Measurements from ENCODE around the gene SYNDIG1L.
A peak's percentile ranks its signal among the peaks of the same experiment; 100 is the strongest.

SYNDIG1L gene

DNA sequence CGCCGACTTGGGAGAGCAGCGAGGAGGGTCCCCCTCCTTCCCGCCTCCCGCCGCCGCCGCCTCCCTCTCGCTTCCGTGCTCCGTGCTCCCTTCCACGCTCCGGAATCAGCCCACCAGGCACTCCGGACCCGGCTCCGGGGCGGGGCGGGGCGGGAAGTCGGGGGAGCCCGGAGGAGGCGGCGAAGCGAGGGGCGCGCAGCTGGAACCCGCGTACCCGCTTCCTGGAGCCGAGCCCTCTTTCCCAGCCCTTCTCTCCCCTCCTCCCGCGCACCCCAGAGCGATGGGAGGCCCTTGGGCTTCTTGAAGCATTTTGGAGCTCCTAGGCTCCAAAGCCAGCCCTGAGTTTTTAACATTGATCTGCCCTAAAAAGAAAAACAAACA is at the start of gene SYNDIG1L:
Gene SYNDIG1L (minus strand): TSS at position 9 of the 381 bp plus-strand sequence. CDS start 16,466 bp downstream, outside the sequence.
- DNase-seq, result no peak

DNA sequence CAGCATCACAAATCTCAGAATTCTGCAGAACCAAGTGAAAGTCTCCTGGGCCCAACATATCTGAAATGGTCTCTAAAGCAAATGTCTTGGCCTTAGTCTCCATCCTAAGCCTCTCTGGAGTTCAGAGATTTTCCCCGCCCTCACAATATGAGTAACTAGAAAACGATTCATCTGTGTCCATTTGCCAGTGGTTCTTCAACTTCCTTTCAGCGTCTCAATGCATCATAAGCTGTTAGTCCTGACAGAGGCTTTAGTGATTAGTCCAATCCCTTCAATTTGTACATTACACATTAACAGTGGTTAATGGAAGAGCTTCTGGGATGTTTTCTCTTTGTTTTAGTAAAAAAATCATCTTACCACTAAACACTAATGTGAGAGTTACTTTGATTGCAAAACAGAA is 49.7 kb upstream of the SYNDIG1L start:
- no peak for DNase-seq

DNA sequence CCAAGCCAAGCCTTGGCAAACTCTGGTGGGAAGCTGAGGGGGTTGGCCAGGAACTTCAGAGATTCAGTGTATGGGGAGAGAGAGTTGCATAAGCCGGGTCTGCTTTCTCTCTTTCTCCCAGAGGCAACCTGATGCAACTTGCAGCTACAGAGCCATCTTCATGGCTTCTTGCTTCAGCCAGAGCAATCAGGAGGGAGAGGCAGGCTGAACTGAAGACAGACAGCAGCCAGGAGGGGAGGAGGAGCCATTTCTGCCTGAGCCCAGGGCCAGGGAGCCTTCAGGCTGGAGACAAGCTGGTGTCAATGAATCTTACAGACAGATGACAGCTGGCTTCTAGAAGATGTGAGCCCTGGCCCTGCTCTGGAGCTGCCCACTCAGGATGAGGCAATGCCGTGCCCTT is 48.4 kb upstream of the SYNDIG1L start:
- no peak for DNase-seq

DNA sequence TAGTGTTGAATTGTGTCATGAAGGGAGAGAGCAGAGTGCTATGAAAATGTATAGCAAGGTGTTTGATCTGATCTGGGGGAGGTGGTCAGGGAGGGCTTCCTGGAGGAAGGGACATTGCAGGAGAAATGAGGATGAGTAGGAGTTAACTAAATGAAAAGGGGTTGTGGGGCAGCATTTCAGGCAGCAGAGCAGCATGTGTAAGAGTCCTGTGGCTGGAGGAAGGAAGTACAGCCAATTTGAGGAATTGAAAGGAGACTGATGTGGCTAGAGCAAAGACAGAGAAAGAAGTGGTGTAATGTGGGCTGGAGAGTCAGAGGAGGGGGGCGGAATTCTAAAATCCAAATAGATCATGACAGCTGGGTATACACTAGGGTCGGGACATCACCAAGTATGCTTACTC is 46.6 kb upstream of the SYNDIG1L start:
- DNase-seq, result no peak

DNA sequence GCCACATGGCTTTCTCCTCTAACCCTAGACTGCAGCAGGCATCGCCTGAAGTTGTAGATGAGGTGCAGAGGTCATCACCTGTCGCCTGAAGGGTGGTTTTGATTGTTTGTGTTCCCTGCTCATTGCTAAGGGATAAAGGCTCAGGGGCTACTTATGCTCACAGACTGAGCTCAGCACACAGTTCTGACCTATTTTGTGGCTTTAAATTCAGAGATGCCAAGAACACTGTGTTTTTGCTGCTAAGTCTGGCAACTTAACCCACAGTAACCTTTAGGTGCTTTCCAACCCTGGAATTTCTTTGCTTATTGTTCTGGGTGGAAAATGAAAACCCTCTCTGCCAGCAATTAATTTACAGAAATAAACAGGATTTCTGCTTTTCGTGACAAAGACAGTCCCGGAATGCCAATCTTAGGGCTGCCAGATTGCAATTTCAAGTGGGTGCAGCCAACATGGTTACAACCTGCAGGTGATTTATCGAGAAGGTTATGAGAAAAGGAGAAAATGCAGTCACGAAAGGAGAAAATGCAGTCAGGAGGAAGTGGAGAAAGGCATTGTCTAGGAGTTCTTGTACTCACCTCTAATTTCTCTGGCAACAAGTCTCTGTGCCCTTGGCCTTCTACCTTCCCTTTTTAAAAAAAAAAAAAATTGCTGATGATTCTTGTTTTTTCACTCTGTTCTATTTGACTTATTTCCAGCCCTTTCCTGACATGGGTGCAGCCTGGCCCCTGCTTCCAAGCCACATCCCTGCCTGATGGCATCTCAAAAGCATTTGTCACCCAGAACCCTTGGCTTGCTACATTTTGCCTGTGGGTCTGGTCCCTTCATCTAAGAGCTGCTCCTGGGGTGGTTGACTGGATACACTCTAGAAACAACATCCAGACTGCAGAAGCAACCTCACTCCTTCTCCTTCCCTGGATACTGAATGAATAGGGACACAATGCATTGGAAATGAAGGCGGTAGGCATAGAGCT is 43.8 kb upstream of the SYNDIG1L start:
- no peak for DNase-seq

DNA sequence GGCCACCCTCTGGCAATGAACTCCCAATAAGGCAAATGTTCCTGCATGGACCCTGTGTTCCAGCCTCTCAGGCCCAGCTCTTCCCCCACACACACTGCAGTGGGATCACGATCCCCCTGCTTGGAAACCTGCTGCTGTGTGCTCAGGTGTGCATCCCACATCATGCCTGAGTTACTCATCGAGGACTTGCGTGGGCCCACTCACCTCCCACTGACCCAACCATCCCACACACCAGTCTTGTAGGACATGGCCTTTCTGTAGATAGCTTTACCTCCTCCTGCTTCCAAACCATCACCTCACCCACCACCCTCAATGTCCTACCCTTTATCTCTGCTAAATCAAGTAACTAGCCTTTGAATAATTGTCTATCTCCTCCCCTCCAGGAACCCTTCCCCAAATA is 42.5 kb upstream of the SYNDIG1L start:
- no peak for DNase-seq

DNA sequence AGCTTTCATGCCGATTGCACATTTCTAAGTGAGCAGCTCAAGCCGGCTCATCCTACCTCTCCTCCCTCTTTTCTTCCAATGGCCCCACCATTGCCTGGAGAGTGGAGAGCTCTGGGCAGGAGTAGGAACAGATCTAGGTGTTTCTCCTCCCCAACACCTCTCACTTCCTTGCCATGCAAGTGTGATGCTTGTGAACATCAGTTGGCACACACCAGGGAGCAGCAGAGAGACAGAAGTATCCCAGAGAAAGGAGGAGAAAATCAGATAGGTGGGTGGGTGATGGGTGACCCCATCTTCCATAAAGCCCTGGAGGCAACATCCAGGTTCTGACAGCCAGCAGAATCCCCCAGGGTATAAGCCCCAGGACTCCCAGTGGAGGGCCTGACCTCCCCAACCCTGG is 39.3 kb upstream of the SYNDIG1L start:
- DNase-seq, result no peak

DNA sequence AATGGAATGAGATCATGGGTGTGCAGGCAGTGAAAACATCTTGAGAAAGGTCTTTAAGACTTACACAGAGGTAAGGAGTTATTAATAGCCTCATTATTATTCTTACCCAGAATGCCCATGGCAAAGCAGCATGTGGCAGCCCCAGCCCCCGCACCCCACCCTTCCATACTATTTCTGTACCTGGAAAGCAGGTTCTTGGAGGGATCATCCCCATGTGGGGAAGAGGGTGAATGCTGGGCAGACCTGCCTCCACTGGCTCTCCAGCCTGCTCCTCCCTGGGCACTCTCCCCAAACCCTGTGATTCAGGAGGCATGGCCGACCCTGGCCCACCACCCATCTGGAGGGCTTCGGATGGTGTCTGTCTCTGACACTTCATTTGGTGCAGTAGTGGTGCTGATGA is 38.8 kb upstream of the SYNDIG1L start:
- no peak for DNase-seq

DNA sequence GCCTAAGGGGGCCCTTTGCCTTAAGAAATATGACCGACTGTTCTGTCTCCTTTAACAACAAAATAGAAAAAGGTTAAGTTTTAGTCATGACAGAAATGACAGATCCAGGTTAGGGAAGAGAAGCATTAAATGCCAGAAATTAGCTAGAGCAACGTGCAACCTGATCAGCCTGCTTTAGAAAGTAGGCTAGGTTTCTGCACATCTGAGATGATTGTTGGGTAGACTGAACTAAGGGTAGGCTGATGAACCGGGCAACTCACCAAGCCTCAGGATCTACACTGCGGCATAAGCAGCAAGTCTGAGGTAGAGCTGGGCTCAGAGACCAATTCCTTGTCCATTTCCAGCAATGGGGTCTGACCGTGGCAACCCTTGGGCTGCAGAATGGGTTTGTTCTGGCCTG is 37.7 kb upstream of the SYNDIG1L start:
- DNase-seq, result no peak

DNA sequence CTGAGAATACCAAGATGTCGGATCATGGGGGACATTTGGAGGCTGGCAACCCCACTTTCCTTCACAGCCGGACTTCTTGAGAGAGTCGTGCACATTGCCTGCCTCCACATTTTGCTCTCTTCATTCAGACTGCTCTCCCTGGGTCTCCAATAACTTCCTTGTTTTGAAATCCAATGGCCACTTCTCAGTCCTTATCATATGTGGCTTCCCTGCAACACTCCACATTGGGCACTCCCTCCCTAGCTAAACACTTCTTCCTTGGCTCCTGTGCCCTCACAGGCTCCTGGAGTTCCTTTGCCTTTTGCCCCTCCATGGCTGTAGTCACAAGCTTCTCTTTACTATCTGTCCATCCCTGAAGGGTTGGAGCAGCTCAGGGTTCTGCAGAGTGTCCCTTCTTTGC is 37.0 kb upstream of the SYNDIG1L start:
- DNase-seq, result no peak

DNA sequence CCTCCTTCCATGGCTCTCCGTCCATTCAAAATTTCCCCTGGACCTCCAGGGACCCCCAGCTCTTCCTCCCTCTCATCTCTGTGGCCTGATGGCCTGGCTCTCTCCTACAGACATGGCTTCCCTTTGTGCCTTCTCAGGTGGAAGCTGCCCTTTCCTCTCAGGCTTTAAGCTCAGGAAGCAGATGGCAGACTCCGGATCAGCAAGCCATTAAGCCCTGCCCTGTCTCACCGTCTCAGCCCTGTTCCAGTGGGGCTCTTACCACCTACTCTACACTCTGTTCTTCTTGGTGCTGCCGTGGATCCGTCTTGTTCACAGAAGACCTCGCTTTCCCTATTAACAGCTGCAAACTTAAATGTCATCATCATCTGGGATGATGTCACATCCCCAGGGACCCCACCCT is 34.0 kb upstream of the SYNDIG1L start:
- DNase-seq, result no peak

DNA sequence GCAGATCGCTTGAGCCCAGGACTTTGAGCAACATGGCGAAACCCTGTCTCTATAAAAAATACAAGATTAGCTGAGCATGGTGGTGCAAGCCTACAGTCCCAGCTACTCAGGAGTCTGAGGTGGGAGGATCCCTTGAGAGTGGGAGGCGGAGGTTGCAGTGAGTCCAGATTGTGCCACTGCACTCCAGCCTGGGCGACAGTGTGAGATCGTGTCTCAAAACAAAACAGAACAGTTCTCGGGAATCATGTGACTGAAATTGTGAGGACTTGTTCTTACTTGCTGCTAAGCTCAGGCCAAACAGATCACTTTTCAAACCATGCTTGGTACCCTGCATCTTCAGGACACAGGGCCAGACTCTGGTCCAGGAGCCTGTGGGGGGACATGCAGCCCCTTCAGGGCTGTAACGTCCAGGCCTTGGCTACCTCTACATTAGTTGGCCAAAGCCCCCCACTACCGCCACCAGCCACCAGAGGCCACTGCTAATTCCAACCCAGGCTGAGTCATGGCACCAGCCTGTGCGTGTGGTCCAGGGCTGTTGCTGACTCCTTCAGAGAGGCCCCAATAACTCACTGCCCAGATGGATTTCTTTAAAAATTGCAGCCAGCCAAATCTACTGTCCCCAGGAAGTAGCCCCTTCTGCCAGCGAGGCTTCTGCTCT is 33.4 kb upstream of the SYNDIG1L start:
- no peak for DNase-seq

DNA sequence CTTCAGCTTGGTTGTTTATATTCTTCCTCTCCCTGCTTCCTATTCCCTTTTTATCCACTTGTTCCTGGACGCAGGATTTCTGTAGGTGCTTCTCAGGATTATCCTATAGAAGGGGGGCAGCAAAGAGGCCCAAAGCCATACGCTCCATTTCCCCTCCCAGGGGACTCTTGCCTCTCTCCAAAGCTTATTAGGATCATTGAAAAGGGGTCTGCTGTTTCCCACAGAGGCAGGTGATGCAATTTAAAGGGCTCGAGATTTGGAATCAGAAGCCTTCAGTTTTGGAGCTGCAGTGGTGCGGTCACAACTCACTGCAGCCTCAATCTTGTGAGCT is 31.5 kb upstream of the SYNDIG1L start:
- DNase-seq, result no peak

DNA sequence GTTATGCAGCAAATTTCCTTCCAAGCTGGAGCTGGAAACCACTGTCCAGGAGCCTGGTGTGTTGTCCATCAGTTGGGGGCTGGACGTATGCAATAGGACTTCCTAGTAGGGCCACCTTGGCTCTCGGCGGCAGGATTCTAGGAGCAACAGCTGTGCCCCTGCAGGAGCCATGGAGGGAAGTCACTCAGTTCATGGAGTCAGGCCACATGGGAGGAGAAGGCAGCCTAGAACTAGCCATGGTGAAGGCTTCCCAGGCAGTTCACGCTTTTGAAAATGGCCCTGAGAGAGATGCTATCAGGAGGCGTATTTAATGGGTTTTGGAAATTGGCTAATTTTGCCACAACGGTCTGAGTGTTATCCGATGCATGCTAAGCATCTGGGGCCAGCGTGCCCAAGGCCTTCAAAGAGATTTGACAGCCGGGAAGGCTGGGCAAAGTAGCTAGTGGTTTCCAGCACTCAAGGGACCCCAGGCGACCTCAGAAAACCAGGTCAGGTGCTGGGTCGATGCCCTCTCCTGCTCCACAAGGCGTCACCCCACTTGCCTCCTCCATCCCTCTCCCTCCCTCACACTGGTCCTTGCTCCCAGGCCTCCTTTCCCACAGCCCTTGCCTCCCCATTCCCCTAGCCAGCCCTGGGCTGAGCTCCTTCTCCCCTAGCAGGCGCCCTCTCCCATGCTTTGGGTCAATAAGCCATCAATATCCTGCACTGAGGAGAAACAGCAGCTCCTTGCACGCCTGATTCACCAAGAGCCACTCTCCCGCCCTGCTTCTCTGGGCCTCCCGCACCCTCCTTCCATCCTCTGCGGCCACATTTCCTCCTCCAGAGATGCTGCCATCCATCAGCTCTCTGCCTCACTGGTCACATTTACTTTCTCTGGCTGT is 30.9 kb upstream of the SYNDIG1L start:
- no peak for DNase-seq

DNA sequence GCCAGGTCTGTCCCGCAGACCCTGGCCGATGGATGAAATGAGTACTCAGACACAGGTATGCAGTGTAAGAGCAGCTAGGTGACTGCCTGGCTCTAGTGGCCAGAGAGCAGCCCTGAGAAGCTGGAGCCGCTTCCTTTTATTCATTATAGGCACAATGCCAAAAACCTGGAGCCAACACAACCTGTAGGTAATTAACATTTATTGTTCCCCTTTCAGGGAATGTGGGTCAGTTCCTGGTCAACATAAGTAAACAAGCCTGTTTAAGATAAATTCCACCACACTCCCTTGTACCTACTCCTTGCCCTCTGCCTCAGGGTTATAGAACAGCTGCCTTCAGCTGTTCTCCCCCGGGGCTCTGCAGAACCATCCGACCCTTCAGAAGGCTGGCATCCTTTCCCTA is 28.4 kb upstream of the SYNDIG1L start:
- DNase-seq, result peak in 1 of 2 experiments; percentile 30

DNA sequence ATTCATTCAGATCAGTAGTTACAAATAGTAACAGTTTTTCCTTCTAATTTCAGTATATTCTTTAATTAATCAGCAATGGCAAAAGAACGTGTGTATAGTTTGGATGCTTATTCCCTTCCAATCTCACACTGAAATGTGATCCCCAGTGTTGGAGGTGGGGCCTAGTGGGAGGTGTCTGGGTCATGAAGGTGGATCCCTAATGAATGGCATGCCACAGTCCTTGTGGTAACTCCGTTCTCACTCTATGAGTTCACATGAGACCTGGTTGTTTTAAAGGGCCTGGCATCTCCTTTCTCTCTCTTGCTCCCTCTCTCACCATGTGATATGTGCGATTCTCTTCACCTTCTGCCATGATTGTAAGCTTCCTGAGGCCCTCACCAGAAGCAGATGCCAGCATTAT is 18.9 kb upstream of the SYNDIG1L start:
- no peak for DNase-seq

DNA sequence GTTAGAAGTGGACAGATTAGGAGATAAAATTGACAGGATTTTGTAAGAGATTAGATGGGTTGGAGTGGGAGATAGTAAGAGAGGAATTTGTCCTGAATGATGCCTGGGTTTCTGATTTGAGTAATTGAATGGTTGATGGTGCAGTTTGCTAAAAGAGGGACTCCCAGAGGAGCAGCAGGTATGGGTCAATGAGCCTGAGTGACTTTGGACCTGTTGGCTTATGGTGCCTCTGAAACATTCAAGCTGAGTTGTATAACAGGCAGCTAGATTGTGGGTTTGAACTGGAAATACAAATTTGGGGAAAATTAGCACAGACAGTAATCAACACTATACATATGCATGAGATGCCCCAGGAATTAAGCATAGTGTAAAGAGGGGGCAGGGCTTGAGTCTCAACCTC is 16.7 kb upstream of the SYNDIG1L start:
- no peak for DNase-seq

DNA sequence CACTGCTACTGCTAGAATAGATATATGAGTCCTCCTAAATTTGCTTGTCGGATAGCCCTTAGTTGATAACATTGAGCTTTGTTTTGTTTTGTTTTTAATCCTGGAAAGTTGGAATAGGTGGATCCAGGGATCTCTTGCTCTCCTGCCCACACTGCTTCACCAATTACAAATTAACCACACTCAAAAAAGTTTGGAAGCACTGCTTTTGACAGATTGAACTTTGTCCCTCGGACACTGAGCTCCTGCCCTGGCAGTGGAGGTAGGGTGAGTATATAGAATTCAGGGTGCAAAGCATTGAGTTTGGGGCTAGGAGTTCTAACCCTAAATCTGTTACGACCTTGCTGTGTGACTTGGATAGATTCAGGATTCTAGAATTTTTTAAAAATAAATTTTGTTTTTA is 15.1 kb upstream of the SYNDIG1L start:
- no peak for DNase-seq

DNA sequence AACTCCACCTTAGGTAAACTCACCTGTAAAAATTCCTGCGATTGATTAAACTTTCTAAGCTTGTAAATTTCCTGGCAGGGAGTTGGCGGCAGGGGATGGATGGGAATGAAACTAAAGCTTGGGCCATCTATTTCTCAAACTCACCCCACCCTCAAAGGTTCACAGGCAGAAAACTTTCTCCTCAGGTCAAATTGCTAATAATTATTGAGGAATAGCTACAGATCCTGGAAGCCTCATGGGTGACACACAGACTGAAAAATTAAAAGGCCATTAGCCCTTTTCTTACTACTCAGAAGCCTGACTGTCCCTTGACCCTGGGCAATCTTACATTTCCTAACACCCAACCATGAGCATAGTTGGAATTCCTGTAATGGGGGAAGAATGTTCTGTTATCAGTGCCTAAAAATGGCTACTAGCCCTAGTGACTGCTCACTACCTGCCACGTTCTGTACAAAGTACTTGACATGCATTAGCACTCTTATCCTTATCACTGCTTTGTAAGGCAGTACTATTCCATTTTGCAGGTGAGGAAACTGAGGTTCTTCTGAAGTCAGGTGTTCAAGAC is 12.4 kb upstream of the SYNDIG1L start:
- DNase-seq, result no peak

DNA sequence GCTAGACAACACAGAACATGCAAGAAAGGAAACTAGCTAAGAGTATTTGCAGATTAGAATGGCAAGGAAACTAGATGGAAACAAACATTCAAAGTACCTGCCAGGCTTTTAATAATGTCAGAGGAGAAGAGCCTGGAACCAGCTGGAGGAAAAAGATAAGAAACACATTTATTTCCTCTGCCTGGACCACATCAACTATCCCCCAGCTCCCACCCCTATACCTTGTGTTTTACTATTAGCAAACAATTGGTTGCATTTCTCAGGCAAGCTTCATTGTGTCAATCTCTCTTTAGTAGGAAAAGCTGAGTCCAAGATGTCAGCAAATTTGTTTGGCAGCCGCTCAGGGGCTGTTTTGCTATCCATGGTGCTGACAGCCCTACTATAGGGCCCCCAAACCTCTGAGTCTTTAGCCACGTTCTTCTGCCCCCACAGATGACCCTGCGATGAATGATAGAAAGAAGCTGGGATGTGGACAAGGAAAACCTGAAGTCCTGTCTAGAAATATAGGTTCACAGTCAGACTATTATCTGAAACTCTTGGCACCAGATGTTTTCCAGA is 11.6 kb upstream of the SYNDIG1L start:
- DNase-seq, result no peak

DNA sequence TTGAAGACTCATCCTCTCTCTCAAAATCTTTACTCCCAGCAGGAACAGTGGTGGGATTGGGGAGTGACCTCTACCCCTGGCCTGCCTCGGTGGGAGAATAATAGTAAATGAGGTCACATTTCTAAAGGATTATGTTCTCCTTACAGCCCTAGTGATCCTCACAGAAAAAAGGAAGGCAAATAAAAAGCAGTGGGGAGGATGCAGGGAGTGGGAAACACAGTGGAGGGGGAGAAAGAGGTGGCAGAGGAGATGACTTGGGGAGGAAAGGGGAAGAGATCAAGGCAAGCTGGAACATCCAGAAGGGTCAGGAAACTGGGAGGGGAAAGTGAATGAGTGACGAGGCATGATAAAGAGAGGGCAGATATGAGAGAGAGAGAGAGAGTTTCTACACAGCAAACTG is 8.3 kb upstream of the SYNDIG1L start:
- no peak for DNase-seq

DNA sequence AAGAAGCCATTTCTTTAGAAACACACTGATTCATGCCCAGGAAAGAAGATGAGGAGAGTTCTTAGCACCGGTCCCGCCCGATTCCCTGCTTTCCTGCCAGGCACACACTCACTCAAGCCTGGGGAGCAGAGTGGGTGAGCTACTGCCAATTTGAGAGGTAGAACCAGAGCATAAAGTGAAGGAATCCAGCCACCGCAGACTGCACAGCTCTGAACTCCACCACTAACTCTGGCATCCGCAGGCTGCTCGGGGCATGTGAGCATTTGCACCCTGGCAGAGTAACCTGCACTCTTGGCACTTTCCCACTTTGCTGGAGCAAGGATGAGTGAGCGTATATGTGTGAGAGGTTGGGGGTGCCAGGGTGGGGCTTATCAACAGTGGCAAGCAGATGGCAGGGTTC is 4.0 kb upstream of the SYNDIG1L start:
- DNase-seq, result no peak

DNA sequence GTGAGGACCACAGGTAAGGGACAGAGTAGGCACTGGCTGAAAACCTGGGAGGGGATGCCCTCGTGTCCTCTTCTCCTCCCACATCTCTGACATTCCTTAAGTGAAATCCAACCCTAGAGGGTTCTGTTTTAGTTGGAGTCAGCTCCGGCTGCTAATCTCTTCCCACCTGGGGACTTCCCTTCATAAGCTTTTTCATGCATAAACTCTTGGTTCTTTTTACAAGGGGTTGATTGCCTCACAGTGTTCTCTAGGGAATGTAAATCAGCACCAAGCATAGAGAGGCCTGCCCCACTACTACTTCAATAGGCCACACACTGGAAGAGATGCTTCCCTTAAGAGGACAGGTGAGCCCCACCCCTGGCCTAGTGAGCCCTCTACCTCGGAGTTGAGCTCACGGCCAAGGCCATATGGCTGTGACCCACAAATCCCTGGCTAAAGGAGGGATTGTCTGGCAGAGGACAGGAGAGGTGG is 3.2 kb upstream of the SYNDIG1L start:
- DNase-seq, result no peak
